Measurements from ENCODE around the gene AQP11. TPM values are rescaled to one million over a fixed set of nuclear protein-coding genes. Genes with fewer than 3 reads are reported as not detected.
"Not testable (repeated sequence)": the region's sequence is repeated elsewhere in the genome, so short reads cannot be mapped to it uniquely, and the experiment has no call there.

AQP11 gene
- 1 to 10 TPM in 8 of 10 donors, under 1 TPM in 2; 0.92 to 2.3 (median 1.5) TPM for polyA plus RNA-seq (ENCODE audit: insufficient read length in 10 of 10)
- long read RNA-seq, donor 1, partial matches to known transcripts = 0 of 1 reads
- long read RNA-seq, donor 1, other reads (novel, unspliced or antisense) = 0 of 1 reads
- long read RNA-seq, donor 2 = 0 reads
- long read RNA-seq, donor 3 = 0 reads
- long read RNA-seq, donor 4 = 0 reads
- long read RNA-seq, donor 5, partial matches to known transcripts = 0 of 1 reads
- long read RNA-seq, donor 5, other reads (novel, unspliced or antisense) = 0 of 1 reads
- long read RNA-seq, donor 6, partial matches to known transcripts = 27 of 161 reads
- long read RNA-seq, donor 6, other reads (novel, unspliced or antisense) = 134 of 161 reads
- long read RNA-seq, donor 7, partial matches to known transcripts = 28 of 75 reads
- long read RNA-seq, donor 7, other reads (novel, unspliced or antisense) = 47 of 75 reads
- long read RNA-seq, donor 8, partial matches to known transcripts = 97 of 133 reads
- long read RNA-seq, donor 8, other reads (novel, unspliced or antisense) = 35 of 133 reads
- long read RNA-seq, donor 9 = 0 reads

GRCh38 chr11:77589521-77590193 is at the start of gene AQP11:
Gene AQP11 (plus strand): TSS chr11:77589953. CDS start chr11:77589993, 40 bp downstream.
- peak; percentile 76 to 95 (median 89) for DNase-seq

GRCh38 chr11:77542296-77542695 is 47.5 kb upstream of the AQP11 start:
- DNase-seq = peak in 1 of 3 donors; percentile 18

- DNase-seq = no peak
Observed at GRCh38 chr11:77547047-77547836, 42.5 kb upstream of the AQP11 start.

GRCh38 chr11:77547863-77548551 is 41.7 kb upstream of the AQP11 start:
- DNase-seq = peak; percentile 67 to 84 (median 69)

GRCh38 chr11:77548552-77549445 is 41.0 kb upstream of the AQP11 start:
- no peak for DNase-seq

- DNase-seq = not testable (repeated sequence)
Observed at GRCh38 chr11:77551426-77551825, 38.3 kb upstream of the AQP11 start.

- no peak for DNase-seq
Observed at GRCh38 chr11:77557553-77557952, 32.2 kb upstream of the AQP11 start.

- no peak for DNase-seq
Observed at GRCh38 chr11:77558380-77558779, 31.4 kb upstream of the AQP11 start.

- peak in 1 of 3 donors; percentile 52 for DNase-seq
Observed at GRCh38 chr11:77559686-77560401, 29.9 kb upstream of the AQP11 start.

- DNase-seq = no peak
Observed at GRCh38 chr11:77560605-77561004, 29.1 kb upstream of the AQP11 start.

- no peak for DNase-seq
Observed at GRCh38 chr11:77561257-77561656, 28.5 kb upstream of the AQP11 start.

- DNase-seq = no peak
Observed at GRCh38 chr11:77568306-77568705, 21.4 kb upstream of the AQP11 start.

- DNase-seq = no peak
Observed at GRCh38 chr11:77568916-77569675, 20.7 kb upstream of the AQP11 start.

GRCh38 chr11:77569676-77570070 is 20.1 kb upstream of the AQP11 start:
- DNase-seq = no peak

GRCh38 chr11:77570896-77571295 is 18.9 kb upstream of the AQP11 start:
- peak in 1 of 3 donors; percentile 32 for DNase-seq

GRCh38 chr11:77575428-77575827 is 14.3 kb upstream of the AQP11 start:
- DNase-seq = peak in 1 of 3 donors; percentile 13

GRCh38 chr11:77580712-77581337 is 8.9 kb upstream of the AQP11 start:
- DNase-seq = no peak

GRCh38 chr11:77589181-77589520 is 602 bp upstream of the AQP11 start:
- no peak for DNase-seq
